ENCODE measurements around the gene UBE2V1. TPM values are rescaled to one million over a fixed set of nuclear protein-coding genes. Genes with fewer than 3 reads are reported as not detected.
A peak's percentile ranks its signal among the peaks of the same experiment; 100 is the strongest.

Gene UBE2V1
- total and polyA plus RNA-seq, 2 of the 13 experiments (the other 11 are each of a cell fraction or from before 2014, with no cell fraction given) = 81.3 to 132 TPM

- TF ChIP-seq ZNF260 (CRISPR knock-in tag; IDR thresholded peaks at IDR 0.05; ENCODE audit: borderline replicate concordance, low read depth) (no peak), ZNF713 (CRISPR knock-in tag; IDR thresholded peaks at IDR 0.05) (no peak), FOXK1 (CRISPR knock-in tag; IDR thresholded peaks at IDR 0.05; ENCODE audit: borderline replicate concordance, low read depth) (peak; percentile 82; the same call in 1 of the 2 replicates), ZNF747 (CRISPR knock-in tag; IDR thresholded peaks at IDR 0.05; ENCODE audit: borderline replicate concordance) (peak; percentile 51; the same call in 1 of the 2 replicates), MAX (IDR thresholded peaks at IDR 0.05) (peak; percentile 92), HNRNPK (IDR thresholded peaks at IDR 0.05; ENCODE audit: low read depth, low read length, poor library complexity, severe bottlenecking) (peak; percentile 69), ZNF280B (CRISPR knock-in tag; IDR thresholded peaks at IDR 0.05; ENCODE audit: borderline replicate concordance) (peak; percentile 88; the same call in 1 of the 2 replicates), ZFP36L2 (CRISPR knock-in tag; IDR thresholded peaks at IDR 0.05) (peak; percentile 85; the same call in 1 of the 2 replicates), ZNF574 (CRISPR knock-in tag; IDR thresholded peaks at IDR 0.05) (peak; percentile 82), SKI (IDR thresholded peaks at IDR 0.05; ENCODE audit: partially characterized antibody) (no peak), AFF4 (CRISPR knock-in tag; IDR thresholded peaks at IDR 0.05) (0 out of 2 replicates have a peak, but pooled peaks have one; percentile 68), ZNF556 (CRISPR knock-in tag; IDR thresholded peaks at IDR 0.05; ENCODE audit: borderline replicate concordance) (peak; percentile 69; the same call in 1 of the 2 replicates), GABPB1 (CRISPR knock-in tag; IDR thresholded peaks at IDR 0.05) (peak; percentile 83), SATB2 (CRISPR knock-in tag; IDR thresholded peaks at IDR 0.05) (no peak), ETS1 (CRISPR knock-in tag; IDR thresholded peaks at IDR 0.05) (no peak), ZNF709 (CRISPR knock-in tag; IDR thresholded peaks at IDR 0.05) (peak; percentile 83), ZNF225 (CRISPR knock-in tag; IDR thresholded peaks at IDR 0.05) (peak; percentile 94)
Observed at GRCh38 chr20:50071039-50071888, 41.7 kb downstream of the UBE2V1 start (continued).
